Adrenal gland (tissue), 12 donors: ENCODE results near the gene DNAAF5. TPM values are rescaled to one million over a fixed set of nuclear protein-coding genes. Genes with fewer than 3 reads are reported as not detected.
A peak's percentile ranks its signal among the peaks of the same experiment; 100 is the strongest.

Source experiments
- DNase-seq, 7 donors: peaks; one replicate each; pipeline ENCODE4 v3.0.0-alpha.2; 2019 to 2020
- H3K27ac ChIP-seq, 5 donors: fragments of 200-600 bp; sonication (generic) in 4 of 5; 1 replicate in 3 of 5; 2 replicates in 2 of 5; pipeline versions ENCODE4 v1.5.1 to v1.8.0; 2016 to 2020; ENCODE audit warnings: mild to moderate bottlenecking in 1 of 5
- H3K27me3 ChIP-seq: fragments of 200-600 bp; 2 replicates; pipeline ENCODE4 v1.8.0; 2021
- H3K36me3 ChIP-seq, 2 donors: fragments of 200-600 bp; replicated peaks in 1 of 2; 1 replicate in 1 of 2; 2 replicates in 1 of 2; pipeline versions ENCODE4 v1.5.1 to v1.8.0; 2018 to 2022
- H3K4me1 ChIP-seq, 2 donors: fragments of 200-600 bp; replicated peaks in 1 of 2; 1 replicate in 1 of 2; 2 replicates in 1 of 2; pipeline versions ENCODE4 v1.5.1 to v1.8.0; 2018 to 2021
- H3K4me3 ChIP-seq, 4 donors: fragments of 200-600 bp; sonication (generic) in 3 of 4; one replicate each; pipeline ENCODE4 v1.5.1; 2016 to 2018
- H3K9me3 ChIP-seq, 3 donors: fragments of 200-600 bp; sonication (generic) in 1 of 3; replicated peaks in 1 of 3; 1 replicate in 2 of 3; 2 replicates in 1 of 3; pipeline versions ENCODE4 v1.5.1 to v1.8.0; 2016 to 2021
- CTCF ChIP-seq, 6 experiments: fragments of 450-650 bp in 4 of 6; fragments of 200-600 bp in 2 of 6; sonication (generic) in 1 of 6; IDR thresholded peaks; 1 replicate in 5 of 6; 2 replicates in 1 of 6; pipeline versions ENCODE4 v1.5.1 to v1.8.0; 2016 to 2021; ENCODE audit warnings: antibody characterized with exemption in 6 of 6, mild to moderate bottlenecking in 2 of 6, moderate library complexity in 1 of 6
- POLR2A ChIP-seq, 2 donors: fragments of 450-650 bp; IDR thresholded peaks; one replicate each; pipeline ENCODE4 v1.6.1; 2017; ENCODE audit warnings: antibody characterized with exemption in 2 of 2, mild to moderate bottlenecking in 2 of 2, moderate library complexity in 1 of 2
- WGBS, 4 donors: extraction: QIAGEN DNeasy Blood & Tissue Kit in 2 of 4; methylation state at CpG; one replicate each; pipeline versions ENCODE4 v1.1.5 to v1.1.7; 2013 to 2017; 5-methylcytosine and 5-hydroxymethylcytosine counted together
- intact Hi-C, 2 donors: fragments of 100-400 bp; cut with DNase I; formaldehyde crosslinking; loops; one replicate each; pipeline versions ENCODE4 v1.14.1 to v1.15.0; 2022 to 2023
- polyA plus RNA-seq, 3 donors: library from polyadenylated mRNA; stranded (reverse); fragments of 200-250 nt in 2 of 3; fragments of 350-450 nt in 1 of 3; fragmentation: Illumina TruSeq in 1 of 3; extraction: RNeasy Lipid Tissue Mini Kit (QIAGEN cat#74804) in 1 of 3; gene quantifications; one replicate each; pipeline ENCODE4 v1.2.3, GENCODE V29; 2013 to 2014
- total RNA-seq, 9 donors: library from RNA; depleted of rRNA in 4 of 9; stranded (reverse); fragments of >200 nt in 4 of 9; fragments of 120-200 nt in 1 of 9; fragmentation: NEBNext Ultra II Directional in 1 of 9; extraction: Animal tissue kit (Norgen Biotek cat#: 25700) in 1 of 9; gene quantifications; one replicate each; pipeline versions ENCODE4 v1.1.0 to v1.2.4, GENCODE V29; 2013 to 2023
- donor health status: healthy with polysubstance abuse.
- donor health status: Bipolar disorder and iron deficiency.
- donor health status: DM: yes; HTN: yes; CAD: no.
- donor health status: DM: no; HTN: no; CAD: no.
- donor health status: DM: no; HTN: no; CAD: no.
- donor health status: DM: yes; HTN: yes; CAD: no.

Gene DNAAF5
- total and polyA plus RNA-seq, 12 donors: 7.9 to 32.7 (median 19.4) TPM

- Histone ChIP-seq H3K36me3 (peaks cover 0 to 17% of the 10 kb centered on the region in 2 donors), H3K4me3 (no peak overlapping the region), H3K4me1 (peaks cover 17 to 45% of the 10 kb centered on the region in 2 donors), H3K27me3 (no peaks in the 10 kb centered on the region), H3K9me3 (no peaks in the 10 kb centered on the region), H3K27ac (no peak overlapping the region)
- intact Hi-C loops: no loop called here
- DNase-seq: no peak
- WGBS, 4 donors: 95 to 99% (median 98%) methylated on average over 12 of the region's 12 CpGs
- TF ChIP-seq POLR2A (IDR thresholded peaks at IDR 0.05): no peak
- no peak for TF ChIP-seq CTCF (IDR thresholded peaks at IDR 0.05)
These were observed 108.5 kb downstream of the DNAAF5 start for GRCh38 chr7:835021-835420.

DNA sequence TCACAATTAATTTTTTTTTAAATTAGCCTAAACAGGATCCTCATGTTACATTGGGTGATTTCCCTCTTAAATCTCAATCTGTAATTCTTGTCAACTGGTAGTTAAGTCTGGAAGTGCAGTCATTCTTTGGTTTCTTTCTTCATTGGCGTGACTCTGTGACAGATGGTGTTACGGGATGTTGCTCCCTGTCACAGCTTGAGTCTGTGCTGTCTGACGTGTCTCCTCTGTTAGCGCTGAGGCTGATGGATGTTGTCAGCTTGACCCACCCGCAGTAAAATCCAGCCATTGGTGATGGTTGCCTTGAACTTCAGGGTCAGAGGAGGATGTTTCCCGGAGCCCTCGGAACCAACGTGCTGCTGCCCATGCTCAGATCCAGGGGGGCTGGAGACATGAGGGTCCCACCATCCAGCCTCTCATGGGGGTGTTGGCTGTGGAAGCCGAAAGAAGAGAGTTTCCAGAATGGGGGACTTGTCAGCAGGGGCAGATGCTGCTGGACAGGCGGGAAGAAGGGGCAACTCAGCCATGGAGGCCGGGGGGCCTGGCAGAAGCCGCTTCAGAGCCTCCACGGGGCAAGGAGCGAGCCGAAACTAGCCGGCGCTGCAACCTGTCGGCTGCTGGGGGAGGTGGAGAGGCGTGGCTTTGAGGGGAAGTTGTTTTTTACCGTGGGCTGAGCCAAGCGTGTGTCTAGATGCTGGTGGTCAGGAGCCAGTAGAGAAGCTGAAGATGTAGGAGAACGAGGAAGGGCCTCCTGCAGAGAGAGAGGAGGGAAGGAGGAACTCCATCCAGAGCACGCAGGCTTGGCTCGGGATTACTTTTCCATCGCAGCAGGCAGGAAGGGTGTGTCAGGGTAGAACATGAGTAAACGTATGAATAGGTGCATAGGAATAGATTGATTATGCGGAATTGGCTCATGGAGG, 109.2 kb downstream of the DNAAF5 start:
- no peak for DNase-seq
- H3K27me3 ChIP-seq: no peaks in the 10 kb centered on the region
- 73 to 81% (median 77%) methylated on average over 24 to 27 of the region's 27 CpGs for WGBS, 4 donors
- no peak overlapping the region for H3K4me3 ChIP-seq
- intact Hi-C loops: no loop called here
- H3K9me3 ChIP-seq: no peaks in the 10 kb centered on the region
- TF ChIP-seq CTCF (IDR thresholded peaks at IDR 0.05): no peak
- no peak for TF ChIP-seq POLR2A (IDR thresholded peaks at IDR 0.05)
- peaks cover 13 to 38% of the 10 kb centered on the region in 2 donors for H3K4me1 ChIP-seq
- H3K36me3 ChIP-seq: peaks cover 0 to 21% of the 10 kb centered on the region in 2 donors
- peak overlapping the region in 2 of 5 donors; percentile 38 to 55 for H3K27ac ChIP-seq

Other genes starting within 250 kb of the DNAAF5 start
- gene PDGFA, start 206.9 kb upstream of the DNAAF5 start, total RNA-seq: 10 to 100 TPM in 8 of 9 donors, 1 to 10 TPM in 1; 2.9 to 28.6 (median 14.1) TPM
- gene PDGFA, start 206.9 kb upstream of the DNAAF5 start, polyA plus RNA-seq: 10 to 100 TPM in 2 of 3 donors, 1 to 10 TPM in 1; 6.2 to 20.8 (median 11.8) TPM
- gene PRKAR1B, start 582 bp downstream of the DNAAF5 start, total RNA-seq: 10 to 100 TPM in 7 of 9 donors, 1 to 10 TPM in 2; 5.2 to 21.5 (median 11.9) TPM
- gene PRKAR1B, start 582 bp downstream of the DNAAF5 start, polyA plus RNA-seq: 10 to 100 TPM in 1 of 3 donors, 1 to 10 TPM in 2; 8.4 to 17.3 (median 8.7) TPM
- 100 to 1,000 TPM in 4 of 9 donors, 10 to 100 TPM in 5; 73.3 to 122 (median 95.6) TPM for gene SUN1, start 105.8 kb downstream of the DNAAF5 start, total RNA-seq
- gene SUN1, start 105.8 kb downstream of the DNAAF5 start, polyA plus RNA-seq: 100 to 1,000 TPM in 2 of 3 donors, 10 to 100 TPM in 1; 28.7 to 114 (median 105) TPM
- gene GET4, start 149.9 kb downstream of the DNAAF5 start, total RNA-seq: 100 to 1,000 TPM in 1 of 9 donors, 10 to 100 TPM in 8; 44.7 to 190 (median 67.6) TPM
- gene GET4, start 149.9 kb downstream of the DNAAF5 start, polyA plus RNA-seq: 100 to 1,000 TPM in 2 of 3 donors, 10 to 100 TPM in 1; 38.3 to 166 (median 164) TPM
- 10 to 100 TPM in 5 of 9 donors, 1 to 10 TPM in 4; 2.0 to 60.2 (median 11.5) TPM for gene ADAP1, start 228.0 kb downstream of the DNAAF5 start, total RNA-seq
- 10 to 100 TPM in 1 of 3 donors, 1 to 10 TPM in 1, under 1 TPM in 1; 0.29 to 40.5 (median 7.1) TPM for gene ADAP1, start 228.0 kb downstream of the DNAAF5 start, polyA plus RNA-seq
- 10 to 100 TPM in 8 of 9 donors, 1 to 10 TPM in 1; 9.1 to 32.4 (median 19.2) TPM for gene COX19, start 248.8 kb downstream of the DNAAF5 start, total RNA-seq
- 10 to 100 TPM; 12.3 to 28.6 (median 14.0) TPM for gene COX19, start 248.8 kb downstream of the DNAAF5 start, polyA plus RNA-seq